ENCODE measurements around the gene ADCY3. TPM values are rescaled to one million over a fixed set of nuclear protein-coding genes. Genes with fewer than 3 reads are reported as not detected.

ADCY3 gene
- polyA plus RNA-seq, 1 donor = 23.5 TPM

Other genes starting within 250 kb of the ADCY3 start
- gene PTRHD1, start 126.8 kb downstream of the ADCY3 start, polyA plus RNA-seq (ENCODE audit: insufficient read length) = 43.2 TPM
- 16.5 TPM for gene CENPO, start 126.8 kb downstream of the ADCY3 start, polyA plus RNA-seq (ENCODE audit: insufficient read length)
- 8.1 TPM for gene DNAJC27, start 51.7 kb upstream of the ADCY3 start, polyA plus RNA-seq (ENCODE audit: insufficient read length)
- gene EFR3B, start 121.8 kb upstream of the ADCY3 start, polyA plus RNA-seq (ENCODE audit: insufficient read length) = 5.3 TPM
- 2.9 TPM for gene POMC, start 248.3 kb upstream of the ADCY3 start, polyA plus RNA-seq (ENCODE audit: insufficient read length)

Measured in hindlimb muscle (tissue), 1 donor.